Middle frontal gyrus (tissue), 1 donor: ENCODE results near the gene CIITA.
"Not testable (repeated sequence)": the region's sequence is repeated elsewhere in the genome, so short reads cannot be mapped to it uniquely, and the experiment has no call there.

ENCODE experiments used
- DNase-seq: peaks from one replicate; pipeline ENCODE4 v3.0.0-alpha.2; 2015; ENCODE audit warnings: low spot score; ENCODE audit errors: extremely low spot score

The CIITA gene

GRCh38 chr16:10919003-10919351 lies 42.0 kb downstream of the CIITA start:
- DNase-seq: no peak

DNA sequence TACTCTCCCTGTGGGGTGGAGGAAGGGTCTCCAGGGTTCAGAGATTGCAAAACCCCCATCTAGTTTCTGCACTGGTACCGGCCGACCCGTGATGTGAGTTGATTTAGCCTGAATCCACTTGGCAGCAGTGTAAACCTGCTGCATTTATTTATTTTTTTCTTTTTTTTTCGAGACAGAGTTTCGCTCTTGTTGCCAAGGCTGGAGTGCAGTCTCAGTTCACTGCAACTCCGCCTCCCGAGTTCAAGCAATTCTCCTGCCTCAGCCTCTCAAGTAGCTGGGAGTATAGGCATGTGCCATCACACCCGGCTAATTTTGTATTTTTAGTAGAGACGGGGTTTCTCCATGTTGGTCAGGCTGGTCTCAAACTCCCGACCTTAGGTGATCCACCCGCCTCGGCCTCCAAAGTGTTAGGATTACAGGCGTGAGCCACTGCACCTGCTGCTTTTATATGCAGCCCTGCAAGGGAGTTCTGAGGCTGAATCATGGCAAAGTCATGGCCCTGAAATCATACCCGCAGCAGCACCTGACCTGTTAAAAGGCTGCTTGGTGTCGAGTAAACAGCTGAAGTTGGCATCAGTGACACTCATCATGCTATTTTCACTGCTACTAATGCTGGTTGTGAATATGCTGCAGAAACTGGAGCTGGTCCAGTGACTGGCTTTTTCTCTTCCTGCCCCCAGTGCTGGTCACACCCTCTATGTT lies 43.9 kb downstream of the CIITA start:
- no peak for DNase-seq

GRCh38 chr16:10921536-10922327 lies 44.7 kb downstream of the CIITA start:
- no peak for DNase-seq

GRCh38 chr16:10922328-10923145 lies 45.5 kb downstream of the CIITA start:
- DNase-seq: no peak

DNA sequence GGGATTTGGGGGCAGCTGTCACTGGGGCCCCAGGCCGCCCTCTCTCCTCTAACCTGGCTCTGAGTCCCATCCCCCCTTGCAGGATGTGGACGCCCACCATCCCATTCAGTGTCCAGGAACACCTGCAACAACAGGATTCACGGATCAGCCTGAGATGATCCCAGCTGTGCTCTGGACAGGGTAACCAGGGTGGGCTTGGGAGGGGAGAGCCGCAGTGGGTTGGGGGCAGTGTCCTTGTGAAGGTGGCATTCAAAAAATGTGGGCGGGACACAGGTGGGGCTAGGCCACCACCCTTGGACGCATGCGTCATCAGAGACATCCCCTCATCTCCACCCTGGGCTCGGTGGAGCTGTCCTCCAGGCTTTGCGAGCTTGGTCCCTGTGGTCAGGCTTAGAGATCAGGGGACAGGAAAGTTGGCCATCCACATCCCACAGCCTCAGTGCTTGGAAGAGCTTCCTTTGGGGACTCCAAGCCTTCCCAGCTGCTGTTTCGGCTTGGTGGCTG lies 46.2 kb downstream of the CIITA start:
- no peak for DNase-seq

- no peak for DNase-seq
Observed at GRCh38 chr16:10923650-10924214, 46.7 kb downstream of the CIITA start.

DNA sequence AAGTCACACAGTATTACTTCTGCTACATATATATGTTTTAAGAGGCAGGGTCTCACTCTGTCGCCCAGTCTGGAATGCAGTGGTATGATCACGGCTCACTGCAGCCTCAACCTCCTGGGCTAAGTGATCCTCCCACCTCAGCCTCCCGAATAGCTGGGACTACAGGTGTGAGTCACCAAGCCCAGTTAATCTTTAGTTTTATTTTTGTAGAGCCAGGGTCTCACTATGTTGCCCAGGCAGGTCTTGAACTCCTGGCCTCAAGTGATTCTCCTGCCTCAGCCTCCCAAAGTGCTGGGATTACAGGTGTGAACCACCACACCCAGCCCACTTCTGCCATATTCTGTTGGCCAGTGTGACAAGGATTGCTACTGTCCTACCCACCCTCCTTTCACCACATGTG lies 48.3 kb downstream of the CIITA start:
- DNase-seq: not testable (repeated sequence)

DNA sequence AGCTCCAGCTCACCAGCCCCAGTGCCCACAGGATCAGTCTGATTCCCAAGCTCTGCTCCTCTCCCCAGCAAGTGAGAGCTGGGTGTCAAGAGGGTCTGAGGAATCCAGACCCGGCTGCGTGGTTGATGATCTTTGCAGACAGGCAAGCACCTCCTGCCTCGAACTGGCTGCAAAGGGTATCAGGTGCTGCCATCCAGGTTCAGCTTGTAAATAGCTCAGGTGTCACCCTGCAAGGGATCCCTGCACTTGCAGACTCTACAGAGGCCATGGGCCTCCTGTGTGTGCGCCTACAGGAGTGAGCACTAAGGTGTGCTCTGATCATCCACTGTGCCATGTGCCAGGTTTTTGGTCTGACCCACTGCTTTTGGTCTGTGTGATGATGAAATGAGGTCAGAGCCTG lies 49.1 kb downstream of the CIITA start:
- no peak for DNase-seq

- no peak for DNase-seq
Observed at GRCh38 chr16:10926867-10927266, 49.9 kb downstream of the CIITA start.

GRCh38 chr16:10927497-10928112 lies 50.6 kb downstream of the CIITA start:
- no peak for DNase-seq

GRCh38 chr16:10929097-10929496 lies 52.1 kb downstream of the CIITA start:
- DNase-seq: not testable (repeated sequence)

GRCh38 chr16:10929853-10930754 lies 53.1 kb downstream of the CIITA start:
- no peak for DNase-seq

DNA sequence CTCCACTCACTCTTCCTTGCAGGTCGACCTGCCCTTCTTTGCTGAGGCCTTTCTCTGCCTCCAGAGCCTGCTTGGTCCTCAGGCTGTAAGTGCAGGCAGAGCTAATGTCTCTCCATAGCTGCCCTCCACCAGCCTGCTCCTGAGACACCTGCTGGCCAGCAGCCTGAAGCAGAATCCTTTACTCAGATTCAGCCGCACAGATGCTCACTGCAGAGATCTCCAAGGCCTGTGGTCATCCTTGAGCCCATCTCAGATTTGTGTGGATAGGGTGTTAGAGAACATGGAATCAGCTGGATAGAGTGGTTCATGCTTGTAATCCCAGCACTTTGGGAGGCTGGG lies 53.7 kb downstream of the CIITA start:
- DNase-seq: no peak

- DNase-seq: no peak
Observed at GRCh38 chr16:10931134-10931533, 54.1 kb downstream of the CIITA start.

DNA sequence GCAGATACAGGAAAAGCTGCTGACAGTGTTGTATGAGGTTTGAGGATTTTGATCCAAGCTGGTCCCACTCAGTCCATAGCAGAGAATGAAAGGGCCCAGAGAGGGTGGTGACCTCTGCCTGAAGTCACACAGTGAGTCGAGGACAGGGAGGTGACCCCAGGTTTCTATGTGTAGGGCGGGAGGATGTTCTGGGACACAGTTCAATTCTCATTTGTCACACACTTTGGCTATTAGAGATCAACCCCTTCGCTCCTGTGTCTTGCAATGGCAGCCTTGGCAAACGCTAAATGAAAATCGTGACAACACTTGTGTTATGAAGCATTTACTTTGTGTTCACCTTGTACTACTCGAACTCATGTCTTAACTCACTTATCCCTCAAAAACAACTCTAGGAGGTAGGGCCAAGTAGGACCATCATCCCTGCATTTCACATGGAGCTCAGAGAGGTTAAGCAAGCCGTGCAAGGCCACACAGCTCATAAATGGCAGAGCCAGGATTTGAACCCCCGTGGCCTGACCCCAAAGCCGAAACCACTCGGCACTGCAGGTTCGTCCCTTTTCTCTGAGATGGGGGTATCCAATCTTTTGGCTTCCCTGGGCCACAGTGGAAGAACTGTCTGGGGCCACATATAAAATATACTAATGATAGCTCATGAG lies 55.1 kb downstream of the CIITA start:
- no peak for DNase-seq

GRCh38 chr16:10932959-10933710 lies 56.1 kb downstream of the CIITA start:
- no peak for DNase-seq

GRCh38 chr16:10933865-10934264 lies 56.9 kb downstream of the CIITA start:
- no peak for DNase-seq

DNA sequence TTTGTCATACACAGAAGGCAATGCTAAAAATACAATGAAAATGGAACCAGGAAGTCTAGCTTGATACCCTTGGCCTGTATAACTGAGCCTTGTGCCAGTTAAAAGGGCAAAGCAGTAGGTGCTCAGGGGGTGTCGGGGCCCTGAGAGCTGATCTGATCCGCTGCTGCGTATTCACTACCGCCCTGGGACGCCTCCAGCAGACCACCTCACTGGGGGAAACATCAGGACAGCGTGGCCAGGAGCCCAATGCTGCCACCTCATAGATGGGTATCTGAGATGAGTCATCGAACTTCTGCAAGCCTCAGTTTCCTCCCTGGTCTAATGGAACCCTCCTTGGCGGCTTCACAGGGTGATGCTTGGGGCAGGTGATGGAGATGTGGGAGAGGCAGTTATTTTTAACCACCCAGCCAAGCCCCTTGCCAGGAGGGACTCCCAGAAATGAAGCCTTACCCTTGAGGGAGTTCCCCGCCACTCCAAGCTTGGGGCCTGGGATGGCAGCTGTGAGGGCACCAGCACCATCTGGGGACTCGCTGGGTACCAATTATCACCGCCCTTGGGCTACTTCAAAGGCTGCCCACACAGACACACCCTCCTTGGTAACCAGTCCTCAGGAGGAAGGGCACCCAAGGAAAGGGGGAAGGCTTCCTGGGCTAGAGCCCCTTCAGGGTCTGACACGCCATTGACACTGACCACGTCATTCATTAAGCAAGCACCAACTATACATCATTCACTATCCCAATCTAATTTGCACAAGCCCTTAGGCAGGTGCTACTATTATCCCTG lies 57.5 kb downstream of the CIITA start:
- no peak for DNase-seq
